Immature natural killer cell (primary cell): ENCODE results near the gene ANKH. TPM values are rescaled to one million over a fixed set of nuclear protein-coding genes. Genes with fewer than 3 reads are reported as not detected.

Experiments used
- DNase-seq, 3 donors: peaks; one replicate each; pipeline ENCODE4 v3.0.0; 2022; ENCODE audit warnings: mixed read lengths in 1 of 3
- H3K27ac Mint-ChIP-seq, 6 donors: one replicate each; pipeline ENCODE4 v1.8.0; 2020; ENCODE audit warnings: mixed read lengths in 6 of 6, mild to moderate bottlenecking in 5 of 6, inconsistent platforms in 4 of 6, moderate library complexity in 3 of 6
- H3K27me3 Mint-ChIP-seq, 3 donors: one replicate each; pipeline ENCODE4 v1.8.0; 2020 to 2021; ENCODE audit warnings: low read depth in 3 of 3, mild to moderate bottlenecking in 3 of 3, mixed read lengths in 3 of 3, moderate library complexity in 3 of 3, inconsistent platforms in 1 of 3
- H3K36me3 Mint-ChIP-seq, 3 donors: one replicate each; pipeline ENCODE4 v1.8.0; 2020; ENCODE audit warnings: mixed read lengths in 3 of 3, inconsistent platforms in 2 of 3, mild to moderate bottlenecking in 2 of 3
- H3K4me1 Mint-ChIP-seq, 2 donors: one replicate each; pipeline ENCODE4 v1.8.0; 2020; ENCODE audit warnings: inconsistent platforms in 2 of 2, mild to moderate bottlenecking in 2 of 2, mixed read lengths in 2 of 2, moderate library complexity in 1 of 2
- H3K4me3 Mint-ChIP-seq, 5 donors: one replicate each; pipeline ENCODE4 v1.8.0; 2020; ENCODE audit warnings: mild to moderate bottlenecking in 5 of 5, mixed read lengths in 5 of 5, inconsistent platforms in 3 of 5, moderate library complexity in 3 of 5
- H3K9me3 Mint-ChIP-seq, 6 donors: one replicate each; pipeline ENCODE4 v1.8.0; 2020; ENCODE audit warnings: mild to moderate bottlenecking in 6 of 6, mixed read lengths in 6 of 6, inconsistent platforms in 4 of 6, moderate library complexity in 3 of 6
- polyA plus RNA-seq, 3 donors: library from polyadenylated mRNA; unstranded; fragments of 300-500 nt; fragmentation: Illumina TruSeq; gene quantifications; one replicate each; pipeline ENCODE4 v1.2.3, GENCODE V29; 2021

Gene ANKH
- polyA plus RNA-seq, 3 donors from 2014 or later: 20.8 to 26.5 (median 25.4) TPM

- no peaks in the 10 kb centered on the region for H3K9me3 Mint-ChIP-seq
- H3K36me3 Mint-ChIP-seq: peaks cover 5 to 24% (median 9%) of the 10 kb centered on the region in 3 donors
- peaks cover 0 to 2% (median 0%) of the 10 kb centered on the region in 3 donors for H3K27me3 Mint-ChIP-seq
- no peak overlapping the region for H3K27ac Mint-ChIP-seq
- H3K4me3 Mint-ChIP-seq: no peak overlapping the region
- DNase-seq: no peak
- H3K4me1 Mint-ChIP-seq: peaks cover 0 to 1% of the 10 kb centered on the region in 2 donors
These were observed 140.7 kb downstream of the ANKH start for GRCh38 chr5:14730881-14731280.

- Mint-ChIP-seq H3K27ac (no peak overlapping the region), H3K27me3 (peaks cover 0 to 2% (median 0%) of the 10 kb centered on the region in 3 donors), H3K36me3 (peaks cover 5 to 21% (median 9%) of the 10 kb centered on the region in 3 donors), H3K4me1 (peaks cover 0 to 1% of the 10 kb centered on the region in 2 donors), H3K4me3 (no peak overlapping the region), H3K9me3 (no peaks in the 10 kb centered on the region)
- DNase-seq: no peak
These were observed 141.1 kb downstream of the ANKH start for GRCh38 chr5:14730466-14730865.

GRCh38 chr5:14729448-14730385, 141.9 kb downstream of the ANKH start:
- no peaks in the 10 kb centered on the region for H3K9me3 Mint-ChIP-seq
- H3K36me3 Mint-ChIP-seq: peaks cover 5 to 17% (median 9%) of the 10 kb centered on the region in 3 donors
- H3K27ac Mint-ChIP-seq: no peak overlapping the region
- peaks cover 0 to 1% of the 10 kb centered on the region in 2 donors for H3K4me1 Mint-ChIP-seq
- H3K27me3 Mint-ChIP-seq: peaks cover 0 to 2% (median 0%) of the 10 kb centered on the region in 3 donors
- H3K4me3 Mint-ChIP-seq: no peak overlapping the region
- no peak for DNase-seq

- Mint-ChIP-seq H3K4me1 (peaks cover 0 to 1% of the 10 kb centered on the region in 2 donors), H3K36me3 (peaks cover 0 to 10% (median 5%) of the 10 kb centered on the region in 3 donors), H3K9me3 (no peaks in the 10 kb centered on the region), H3K27ac (peak overlapping the region in 1 of 6 donors; percentile 76), H3K27me3 (peaks cover 0 to 2% (median 0%) of the 10 kb centered on the region in 3 donors), H3K4me3 (no peak overlapping the region)
- no peak for DNase-seq
These were observed 143.1 kb downstream of the ANKH start for GRCh38 chr5:14728459-14728938.

DNA sequence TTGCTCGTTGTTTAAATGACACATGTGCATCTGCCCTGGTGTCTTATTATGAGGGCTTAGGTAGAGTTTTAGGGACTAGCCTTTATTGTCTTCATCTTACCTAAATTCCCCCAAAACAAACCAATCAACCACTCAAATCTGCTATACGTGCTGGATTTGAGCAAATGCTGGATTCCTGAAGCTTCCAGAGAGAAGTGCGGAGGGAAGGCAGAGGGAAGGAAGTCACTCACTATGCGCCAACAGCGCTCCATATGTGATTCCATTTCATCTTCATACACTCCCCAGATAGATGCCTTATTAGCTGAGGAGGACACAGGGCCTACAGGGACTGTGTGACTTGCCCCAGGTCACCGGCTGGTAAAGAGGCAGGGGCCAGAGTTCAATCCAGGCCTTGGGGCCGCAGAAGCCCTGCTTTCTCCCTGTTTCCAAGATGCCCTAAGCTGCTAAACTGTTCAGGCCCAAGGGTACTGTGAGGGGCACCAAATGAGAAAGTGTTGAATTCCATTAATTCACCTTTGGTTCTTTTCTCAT, 143.6 kb downstream of the ANKH start:
- Mint-ChIP-seq H3K4me3 (no peak overlapping the region), H3K36me3 (peaks cover 0 to 10% (median 5%) of the 10 kb centered on the region in 3 donors), H3K27me3 (peaks cover 0 to 2% (median 0%) of the 10 kb centered on the region in 3 donors), H3K9me3 (no peaks in the 10 kb centered on the region), H3K4me1 (peaks cover 0 to 1% of the 10 kb centered on the region in 2 donors), H3K27ac (no peak overlapping the region)
- no peak for DNase-seq

GRCh38 chr5:14727428-14727865, 144.1 kb downstream of the ANKH start:
- Mint-ChIP-seq H3K27me3 (peaks cover 0 to 2% (median 0%) of the 10 kb centered on the region in 3 donors), H3K4me1 (peaks cover 0 to 3% of the 10 kb centered on the region in 2 donors), H3K36me3 (peaks cover 0 to 10% (median 5%) of the 10 kb centered on the region in 3 donors), H3K4me3 (no peak overlapping the region), H3K27ac (peak overlapping the region in 2 of 6 donors; percentile 17 to 58), H3K9me3 (no peaks in the 10 kb centered on the region)
- DNase-seq: peak; percentile 67 to 71 (median 68)

GRCh38 chr5:14726066-14726838, 145.3 kb downstream of the ANKH start:
- no peaks in the 10 kb centered on the region for H3K9me3 Mint-ChIP-seq
- H3K4me3 Mint-ChIP-seq: no peak overlapping the region
- peaks cover 0 to 3% of the 10 kb centered on the region in 2 donors for H3K4me1 Mint-ChIP-seq
- peaks cover 0 to 2% (median 0%) of the 10 kb centered on the region in 3 donors for H3K27me3 Mint-ChIP-seq
- no peak for DNase-seq
- H3K27ac Mint-ChIP-seq: peak overlapping the region in 2 of 6 donors; percentile 29 to 51
- peaks cover 0 to 6% (median 3%) of the 10 kb centered on the region in 3 donors for H3K36me3 Mint-ChIP-seq

GRCh38 chr5:14724633-14725032, 146.9 kb downstream of the ANKH start:
- Mint-ChIP-seq H3K4me1 (peaks cover 0 to 5% of the 10 kb centered on the region in 2 donors), H3K36me3 (peaks cover 0 to 4% (median 0%) of the 10 kb centered on the region in 3 donors), H3K27me3 (peaks cover 0 to under 1% (median 0%) of the 10 kb centered on the region in 3 donors), H3K4me3 (no peak overlapping the region), H3K9me3 (no peaks in the 10 kb centered on the region), H3K27ac (peak overlapping the region in 1 of 6 donors; percentile 67)
- no peak for DNase-seq

- Mint-ChIP-seq H3K9me3 (no peaks in the 10 kb centered on the region), H3K27me3 (peaks cover 0 to 4% (median 0%) of the 10 kb centered on the region in 3 donors), H3K36me3 (peaks cover 0 to 4% (median 0%) of the 10 kb centered on the region in 3 donors), H3K27ac (no peak overlapping the region), H3K4me1 (peaks cover 0 to 5% of the 10 kb centered on the region in 2 donors), H3K4me3 (no peak overlapping the region)
- DNase-seq: no peak
These were observed 147.9 kb downstream of the ANKH start for GRCh38 chr5:14723701-14724132.

GRCh38 chr5:14722923-14723322, 148.7 kb downstream of the ANKH start:
- Mint-ChIP-seq H3K27me3 (peaks cover 0 to 7% (median 0%) of the 10 kb centered on the region in 3 donors), H3K4me3 (no peak overlapping the region), H3K36me3 (peaks cover 0 to 4% (median 0%) of the 10 kb centered on the region in 3 donors), H3K4me1 (peaks cover 0 to 6% of the 10 kb centered on the region in 2 donors), H3K27ac (peak overlapping the region in 1 of 6 donors; percentile 24), H3K9me3 (no peaks in the 10 kb centered on the region)
- DNase-seq: no peak

- Mint-ChIP-seq H3K4me1 (peaks cover 0 to 6% of the 10 kb centered on the region in 2 donors), H3K36me3 (peaks cover 0 to 7% (median 2%) of the 10 kb centered on the region in 3 donors), H3K4me3 (no peak overlapping the region), H3K27me3 (peaks cover 0 to 8% (median 0%) of the 10 kb centered on the region in 3 donors), H3K27ac (peak overlapping the region in 1 of 6 donors; percentile 24), H3K9me3 (no peaks in the 10 kb centered on the region)
- no peak for DNase-seq
These were observed 149.5 kb downstream of the ANKH start for GRCh38 chr5:14721990-14722656.

- Mint-ChIP-seq H3K4me3 (no peak overlapping the region), H3K4me1 (peaks cover 0 to 5% of the 10 kb centered on the region in 2 donors), H3K36me3 (peaks cover 6 to 11% (median 7%) of the 10 kb centered on the region in 3 donors), H3K27me3 (peaks cover 0 to 12% (median 3%) of the 10 kb centered on the region in 3 donors), H3K27ac (no peak overlapping the region), H3K9me3 (no peaks in the 10 kb centered on the region)
- DNase-seq: no peak
These were observed 151.2 kb downstream of the ANKH start for GRCh38 chr5:14720236-14720923.
